HepG2 (cell line): Measurements from ENCODE around the gene NRAS. TPM values are rescaled to one million over a fixed set of nuclear protein-coding genes. Genes with fewer than 3 reads are reported as not detected.

Experiments used
- CCDC6 ChIP-seq: sonication (generic); formaldehyde crosslinking; IDR thresholded peaks from 2 replicates; pipeline ENCODE4 v1.8.1; 2022; ENCODE audit warnings: mild to moderate bottlenecking, missing genetic modification reagents, moderate library complexity
- CHD4 ChIP-seq: fragments of 200-600 bp; sonication (generic); IDR thresholded peaks from 2 replicates; pipeline ENCODE4 v1.7.0; 2017; ENCODE audit warnings: mild to moderate bottlenecking, low read length, borderline replicate concordance
- DMAP1 ChIP-seq: IDR thresholded peaks from 2 replicates; pipeline ENCODE4 v1.6.1; 2016
- IRX3 ChIP-seq: sonication (generic); formaldehyde crosslinking; IDR thresholded peaks from 2 replicates; pipeline ENCODE4 v1.8.1; 2023; ENCODE audit warnings: mild to moderate bottlenecking, low read depth, missing genetic modification reagents, borderline replicate concordance
- KAT7 ChIP-seq: IDR thresholded peaks from 2 replicates; pipeline ENCODE4 v1.6.1; 2018; ENCODE audit warnings: borderline replicate concordance, missing compliant biosample characterization
- KLF16 ChIP-seq, 2 experiments: sonication (generic) in 1 of 2; formaldehyde crosslinking in 1 of 2; IDR thresholded peaks; 2 replicates each; pipeline versions ENCODE4 v1.6.1 to v1.8.0; 2016 to 2023; ENCODE audit warnings: missing genetic modification reagents in 2 of 2, missing compliant biosample characterization in 1 of 2
- MED1 ChIP-seq: sonication (generic); formaldehyde crosslinking; IDR thresholded peaks from 2 replicates; pipeline ENCODE4 v1.4.0; 2020; ENCODE audit warnings: missing genetic modification reagents
- MXI1 ChIP-seq: IDR thresholded peaks from 3 replicates; pipeline ENCODE4 v1.6.1; 2012; ENCODE audit warnings: low read depth, low read length, inconsistent platforms, borderline replicate concordance
- PHF20 ChIP-seq: sonication (generic); formaldehyde crosslinking; IDR thresholded peaks from 2 replicates; pipeline ENCODE4 v1.5.0; 2020; ENCODE audit warnings: mild to moderate bottlenecking, missing genetic modification reagents
- PHF8 ChIP-seq: sonication (generic); formaldehyde crosslinking; IDR thresholded peaks from 2 replicates; pipeline ENCODE4 v1.5.0; 2020; ENCODE audit warnings: missing genetic modification reagents
- RFXANK ChIP-seq: IDR thresholded peaks from 2 replicates; pipeline ENCODE4 v1.6.1; 2016
- RXRA ChIP-seq: sonication (generic); formaldehyde crosslinking; IDR thresholded peaks from 2 replicates; pipeline ENCODE4 v1.5.1; 2020; ENCODE audit warnings: missing genetic modification reagents
- SNAI1 ChIP-seq: sonication (generic); formaldehyde crosslinking; IDR thresholded peaks from 2 replicates; pipeline ENCODE4 v1.5.0; 2020; ENCODE audit warnings: mild to moderate bottlenecking, missing genetic modification reagents, borderline replicate concordance
- SPEN ChIP-seq: sonication (generic); formaldehyde crosslinking; IDR thresholded peaks from 2 replicates; pipeline ENCODE4 v1.5.1; 2020; ENCODE audit warnings: low read depth, mild to moderate bottlenecking, missing genetic modification reagents
- SUZ12 ChIP-seq: fragments of 150-350 bp; IDR thresholded peaks from 2 replicates; pipeline ENCODE4 v1.6.1; 2014; ENCODE audit warnings: low read depth, low read length
- ZBTB20 ChIP-seq: sonication (generic); formaldehyde crosslinking; IDR thresholded peaks from 2 replicates; pipeline ENCODE4 v1.8.1; 2023; ENCODE audit warnings: missing genetic modification reagents, low read depth, mild to moderate bottlenecking, borderline replicate concordance
- ZNF331 ChIP-seq: sonication (generic); formaldehyde crosslinking; IDR thresholded peaks from 2 replicates; pipeline ENCODE4 v1.4.0; 2020; ENCODE audit warnings: missing genetic modification reagents
- ZNF333 ChIP-seq: sonication (generic); formaldehyde crosslinking; IDR thresholded peaks from 2 replicates; pipeline ENCODE4 v1.4.0; 2020; ENCODE audit warnings: mild to moderate bottlenecking, missing genetic modification reagents, borderline replicate concordance
- ZNF556 ChIP-seq: sonication (generic); formaldehyde crosslinking; IDR thresholded peaks from 2 replicates; pipeline ENCODE4 v1.4.0; 2020; ENCODE audit warnings: mild to moderate bottlenecking, missing genetic modification reagents, borderline replicate concordance
- polyA plus RNA-seq, 8 experiments: library from polyadenylated mRNA; depleted of rRNA in 3 of 8; stranded (reverse) in 7 of 8; unstranded in 1 of 8; fragments of >200 nt; fragmentation: Illumina TruSeq in 4 of 8; extraction: Trizol in 4 of 8; gene quantifications; 2 replicates each; pipeline versions ENCODE4 v1.2.1 to v1.2.3, GENCODE V29; 2011 to 2016; ENCODE audit warnings: low read depth in 4 of 8, missing spikeins in 1 of 8, mixed read lengths in 1 of 8; ENCODE audit not compliant: insufficient read depth in 1 of 8
- total RNA-seq, 5 experiments: library from RNA; depleted of rRNA; stranded (reverse); fragments of >200 nt; fragmentation: Illumina TruSeq; extraction: Trizol; gene quantifications; 2 replicates each; pipeline ENCODE4 v1.2.3, GENCODE V29; 2016; ENCODE audit warnings: low read depth in 1 of 5
- TF ChIP-seq, protein P1 (sequence below): IDR thresholded peaks from 2 replicates; pipeline ENCODE4 v1.6.1; 2016; ENCODE audit warnings: missing compliant biosample characterization, missing genetic modification reagents, borderline replicate concordance
- TF ChIP-seq, protein P2 (sequence below): IDR thresholded peaks from 2 replicates; pipeline ENCODE4 v1.6.1; 2012; ENCODE audit warnings: low read depth, low read length, improper control_type of control experiment
- TF ChIP-seq, protein P3 (sequence below): sonication (generic); formaldehyde crosslinking; conservative IDR thresholded peaks from 2 replicates; pipeline ENCODE4 v1.8.0; 2022; ENCODE audit warnings: mild to moderate bottlenecking, moderate library complexity, missing genetic modification reagents

The NRAS gene
- total and polyA plus RNA-seq, 2 of the 13 experiments (the other 11 are each of a cell fraction or from before 2014, with no cell fraction given) = 38.6 to 58.8 TPM

DNA sequence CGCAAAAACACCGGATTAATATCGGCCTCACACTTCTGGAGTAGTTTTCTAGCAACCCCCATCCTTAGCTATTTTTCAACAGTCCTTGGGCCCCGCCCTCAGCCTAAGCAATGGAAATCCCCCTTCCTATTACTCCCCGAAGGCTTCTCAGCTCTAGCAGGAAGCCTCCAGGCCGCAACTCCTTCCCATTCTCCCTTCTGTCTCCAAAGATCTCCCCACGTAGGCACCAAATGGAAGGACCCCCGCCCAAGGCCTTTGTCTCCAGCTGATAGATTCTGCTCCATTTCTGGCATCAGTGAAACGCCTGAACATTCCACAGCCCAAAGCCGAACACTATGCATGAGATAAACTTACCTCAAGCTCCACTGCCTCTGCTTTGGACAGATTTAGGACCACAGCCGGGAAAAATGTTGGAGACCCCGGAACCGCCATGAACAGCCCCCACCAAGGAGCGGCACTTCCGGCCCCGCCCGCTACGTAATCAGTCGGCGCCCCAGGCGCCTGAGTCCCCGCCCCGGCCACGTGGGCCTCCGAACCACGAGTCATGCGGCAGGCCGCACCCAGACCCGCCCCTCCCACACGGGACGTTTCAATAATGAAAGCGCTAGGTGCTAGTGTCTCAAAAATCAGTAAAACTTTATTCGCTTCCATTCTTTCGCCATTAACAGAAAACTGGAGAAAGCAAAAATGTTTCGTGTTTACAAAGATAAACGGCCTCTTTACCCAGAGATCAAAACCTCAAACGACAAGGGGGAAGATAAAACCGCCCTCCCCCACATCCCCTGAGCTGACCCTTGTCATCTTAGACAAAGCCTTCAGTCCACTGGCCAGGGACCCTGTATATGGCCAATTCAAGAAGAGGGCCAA is at the start of gene NRAS (continued):
- TF ChIP-seq, protein P1, sequence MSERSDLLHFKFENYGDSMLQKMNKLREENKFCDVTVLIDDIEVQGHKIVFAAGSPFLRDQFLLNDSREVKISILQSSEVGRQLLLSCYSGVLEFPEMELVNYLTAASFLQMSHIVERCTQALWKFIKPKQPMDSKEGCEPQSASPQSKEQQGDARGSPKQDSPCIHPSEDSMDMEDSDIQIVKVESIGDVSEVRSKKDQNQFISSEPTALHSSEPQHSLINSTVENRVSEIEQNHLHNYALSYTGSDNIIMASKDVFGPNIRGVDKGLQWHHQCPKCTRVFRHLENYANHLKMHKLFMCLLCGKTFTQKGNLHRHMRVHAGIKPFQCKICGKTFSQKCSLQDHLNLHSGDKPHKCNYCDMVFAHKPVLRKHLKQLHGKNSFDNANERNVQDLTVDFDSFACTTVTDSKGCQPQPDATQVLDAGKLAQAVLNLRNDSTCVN = 0 out of 2 replicates have a peak, but pooled peaks have one; percentile 37
- TF ChIP-seq MXI1 = peak; percentile 99
- TF ChIP-seq ZNF556 = no peak
- peak; percentile 45; the same call in 1 of the 2 replicates for TF ChIP-seq RFXANK (CRISPR knock-in tag)
- TF ChIP-seq SNAI1 (CRISPR knock-in tag) = 0 out of 2 replicates have a peak, but pooled peaks have one; percentile 61
- peak; percentile 66; the same call in 1 of the 2 replicates for TF ChIP-seq ZNF331
- TF ChIP-seq RXRA (CRISPR knock-in tag) = peak; percentile 50; the same call in 1 of the 2 replicates
- TF ChIP-seq, protein P2, sequence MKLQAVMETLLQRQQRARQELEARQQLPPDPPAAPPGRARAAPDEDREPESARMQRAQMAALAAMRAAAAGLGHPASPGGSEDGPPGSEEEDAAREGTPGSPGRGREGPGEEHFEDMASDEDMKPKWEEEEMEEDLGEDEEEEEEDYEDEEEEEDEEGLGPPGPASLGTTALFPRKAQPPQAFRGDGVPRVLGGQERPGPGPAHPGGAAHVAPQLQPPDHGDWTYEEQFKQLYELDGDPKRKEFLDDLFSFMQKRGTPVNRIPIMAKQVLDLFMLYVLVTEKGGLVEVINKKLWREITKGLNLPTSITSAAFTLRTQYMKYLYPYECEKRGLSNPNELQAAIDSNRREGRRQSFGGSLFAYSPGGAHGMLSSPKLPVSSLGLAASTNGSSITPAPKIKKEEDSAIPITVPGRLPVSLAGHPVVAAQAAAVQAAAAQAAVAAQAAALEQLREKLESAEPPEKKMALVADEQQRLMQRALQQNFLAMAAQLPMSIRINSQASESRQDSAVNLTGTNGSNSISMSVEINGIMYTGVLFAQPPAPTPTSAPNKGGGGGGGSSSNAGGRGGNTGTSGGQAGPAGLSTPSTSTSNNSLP = peak; percentile 49; the same call in 1 of the 2 replicates
- TF ChIP-seq PHF20 = peak; percentile 95
- peak; percentile 50; the same call in 1 of the 2 replicates for TF ChIP-seq SPEN (CRISPR knock-in tag)
- 0 out of 2 replicates have a peak, but pooled peaks have one; percentile 44 for TF ChIP-seq ZNF333 (CRISPR knock-in tag)
- TF ChIP-seq KAT7 (CRISPR knock-in tag) = 0 out of 2 replicates have a peak, but pooled peaks have one; percentile 77
- TF ChIP-seq DMAP1 (CRISPR knock-in tag) = peak; percentile 98
- peak; percentile 37; the same call in 1 of the 2 replicates for TF ChIP-seq CCDC6 (CRISPR knock-in tag)
- no peak for TF ChIP-seq CHD4
- peak; percentile 92 for TF ChIP-seq PHF8 (CRISPR knock-in tag)
- peak; percentile 45; the same call in 1 of the 2 replicates for TF ChIP-seq MED1 (CRISPR knock-in tag)
- peak in 1 of 2 experiments; percentile 69; a peak in 1 of 4 replicates for TF ChIP-seq KLF16 (CRISPR knock-in tag; IDR thresholded peaks at IDR 0.05)
- no peak for TF ChIP-seq SUZ12
- TF ChIP-seq ZBTB20 (CRISPR knock-in tag) = peak; percentile 30; the same call in 1 of the 2 replicates
- TF ChIP-seq, protein P3, sequence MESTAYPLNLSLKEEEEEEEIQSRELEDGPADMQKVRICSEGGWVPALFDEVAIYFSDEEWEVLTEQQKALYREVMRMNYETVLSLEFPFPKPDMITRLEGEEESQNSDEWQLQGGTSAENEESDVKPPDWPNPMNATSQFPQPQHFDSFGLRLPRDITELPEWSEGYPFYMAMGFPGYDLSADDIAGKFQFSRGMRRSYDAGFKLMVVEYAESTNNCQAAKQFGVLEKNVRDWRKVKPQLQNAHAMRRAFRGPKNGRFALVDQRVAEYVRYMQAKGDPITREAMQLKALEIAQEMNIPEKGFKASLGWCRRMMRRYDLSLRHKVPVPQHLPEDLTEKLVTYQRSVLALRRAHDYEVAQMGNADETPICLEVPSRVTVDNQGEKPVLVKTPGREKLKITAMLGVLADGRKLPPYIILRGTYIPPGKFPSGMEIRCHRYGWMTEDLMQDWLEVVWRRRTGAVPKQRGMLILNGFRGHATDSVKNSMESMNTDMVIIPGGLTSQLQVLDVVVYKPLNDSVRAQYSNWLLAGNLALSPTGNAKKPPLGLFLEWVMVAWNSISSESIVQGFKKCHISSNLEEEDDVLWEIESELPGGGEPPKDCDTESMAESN (CRISPR knock-in tag) = peak; percentile 57; the same call in 1 of the 2 replicates
- TF ChIP-seq IRX3 (CRISPR knock-in tag) = no peak
